Stimulated activated CD8-positive, alpha-beta memory T cell treated with anti-CD3 and anti-CD28 coated beads, Interleukin-15, amount 100 ng/mL, for 4 hours (primary cell): ENCODE results near the gene LDLRAD4.
"Not testable (repeated sequence)": the region's sequence is repeated elsewhere in the genome, so short reads cannot be mapped to it uniquely, and the experiment has no call there.

ENCODE experiments used
- DNase-seq, 2 donors: peaks; one replicate each; pipeline ENCODE4 v3.0.0-alpha.2; 2020; ENCODE audit warnings: low read depth in 2 of 2

LDLRAD4 gene

DNA sequence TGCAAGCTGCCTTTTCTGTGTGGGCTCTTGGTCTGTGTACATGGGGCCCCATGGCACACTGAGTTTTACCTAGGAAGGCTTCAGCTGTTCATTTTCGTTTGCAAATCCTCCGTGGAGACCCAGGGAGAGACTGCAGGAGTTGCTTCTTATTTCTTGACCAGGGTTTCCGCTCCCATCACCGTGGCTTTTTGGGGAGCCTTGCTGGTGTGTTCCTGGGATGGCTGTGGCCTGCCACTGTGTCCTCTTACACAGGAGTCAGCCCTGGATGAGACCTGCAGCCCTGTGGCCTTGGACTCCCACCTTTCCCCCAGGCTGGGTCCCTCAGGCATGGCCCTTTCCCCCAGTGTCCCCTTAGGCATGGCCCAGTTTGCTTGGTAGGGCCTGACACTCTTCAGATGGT, 370.8 kb downstream of the LDLRAD4 start:
- no peak for DNase-seq

DNA sequence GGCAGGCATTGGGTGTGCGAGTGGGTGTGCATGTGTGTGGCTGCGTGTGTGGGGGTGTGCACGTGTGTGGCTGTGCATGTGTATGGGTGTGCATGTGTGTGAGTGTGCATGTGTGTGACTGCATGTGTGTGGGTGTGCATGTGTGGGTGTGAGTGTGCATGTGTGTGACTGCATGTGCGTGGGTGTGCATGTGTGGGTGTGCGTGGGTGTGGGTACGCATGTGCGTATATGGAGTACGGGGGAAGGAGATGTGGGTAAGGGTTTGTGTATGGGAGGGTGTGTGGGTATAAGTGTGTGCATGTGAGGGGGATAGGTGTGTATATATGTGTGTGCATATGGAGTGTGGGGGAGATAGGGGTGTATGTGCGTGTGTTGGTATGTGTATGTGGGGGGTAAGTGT, 371.4 kb downstream of the LDLRAD4 start:
- no peak for DNase-seq

DNA sequence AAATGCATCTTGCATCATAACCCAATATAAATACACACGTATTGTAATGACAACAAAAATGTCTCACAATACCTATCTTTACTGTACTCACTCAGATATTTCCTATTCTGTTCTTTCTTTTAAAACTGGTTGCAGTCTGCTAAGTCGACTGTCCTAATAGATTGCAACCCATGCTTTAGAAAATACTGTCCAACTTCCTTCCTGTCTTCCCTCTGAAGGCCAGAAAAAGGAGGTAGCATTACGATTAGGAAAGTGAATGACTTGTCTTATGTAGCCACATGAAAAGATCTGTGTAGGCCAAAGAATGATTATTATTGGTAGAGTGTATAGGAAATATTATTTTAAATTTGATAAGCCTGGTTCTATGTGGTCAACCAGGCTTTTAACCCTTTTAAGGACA, 373.7 kb downstream of the LDLRAD4 start:
- DNase-seq, result no peak

GRCh38 chr18:13594551-13594950, 376.0 kb downstream of the LDLRAD4 start:
- no peak for DNase-seq

DNA sequence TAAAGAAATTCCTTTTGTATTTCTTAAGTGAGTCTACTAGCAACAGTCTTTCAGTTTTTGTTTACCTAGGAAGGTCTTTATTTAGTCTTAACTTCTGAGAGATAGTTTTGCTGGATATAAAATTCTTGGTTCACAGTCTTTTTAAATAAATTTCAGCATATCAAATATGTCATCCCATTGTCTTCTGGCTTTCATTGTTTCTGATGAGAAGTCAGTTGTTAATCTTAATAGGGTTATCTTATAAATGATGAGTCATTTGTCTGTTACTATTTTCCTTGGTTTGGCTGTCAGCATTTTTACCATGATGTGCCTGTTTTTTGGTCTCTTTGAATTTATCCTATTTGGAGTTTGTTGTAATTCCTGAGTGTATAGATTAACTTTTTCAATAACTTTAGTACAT, 378.5 kb downstream of the LDLRAD4 start:
- no peak for DNase-seq

DNA sequence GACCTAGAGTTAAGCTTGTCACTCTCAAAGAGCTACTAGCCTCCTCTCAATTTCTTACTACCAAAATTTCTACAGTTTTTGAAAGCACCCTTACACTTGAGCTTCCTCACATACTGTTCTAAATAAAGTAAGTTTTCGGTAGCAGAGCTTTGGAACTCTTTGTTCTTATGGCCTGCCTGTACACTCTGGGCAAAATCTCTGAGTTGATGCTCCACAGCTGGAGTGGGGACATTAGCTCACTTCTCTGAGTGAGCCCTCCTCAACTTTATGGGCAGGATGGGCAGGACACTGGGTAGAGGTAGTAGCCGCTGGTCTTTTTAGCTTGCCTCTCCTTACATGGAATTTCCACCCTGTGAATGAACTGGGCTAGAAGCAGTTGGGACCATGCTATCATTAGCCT, 380.0 kb downstream of the LDLRAD4 start:
- DNase-seq, result no peak

DNA sequence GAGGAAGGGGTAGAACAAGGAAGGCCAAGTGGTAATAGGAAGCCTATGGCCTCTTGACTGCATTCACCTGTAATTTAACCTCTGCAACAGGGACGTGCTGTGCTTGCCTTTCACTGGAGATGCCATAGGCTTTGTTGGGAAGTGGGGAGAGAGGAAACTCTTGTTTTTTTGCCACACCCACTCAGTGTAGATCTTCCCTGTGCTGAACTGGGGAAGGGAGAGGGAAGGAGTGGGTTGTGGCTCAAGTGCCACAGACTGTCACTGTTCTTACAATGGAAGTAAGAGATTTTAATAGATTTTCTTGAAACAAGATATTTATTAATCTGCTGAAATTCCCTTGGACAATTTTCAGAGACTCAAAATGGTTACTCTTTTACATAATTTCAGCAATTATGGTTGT, 380.5 kb downstream of the LDLRAD4 start:
- DNase-seq, result no peak

DNA sequence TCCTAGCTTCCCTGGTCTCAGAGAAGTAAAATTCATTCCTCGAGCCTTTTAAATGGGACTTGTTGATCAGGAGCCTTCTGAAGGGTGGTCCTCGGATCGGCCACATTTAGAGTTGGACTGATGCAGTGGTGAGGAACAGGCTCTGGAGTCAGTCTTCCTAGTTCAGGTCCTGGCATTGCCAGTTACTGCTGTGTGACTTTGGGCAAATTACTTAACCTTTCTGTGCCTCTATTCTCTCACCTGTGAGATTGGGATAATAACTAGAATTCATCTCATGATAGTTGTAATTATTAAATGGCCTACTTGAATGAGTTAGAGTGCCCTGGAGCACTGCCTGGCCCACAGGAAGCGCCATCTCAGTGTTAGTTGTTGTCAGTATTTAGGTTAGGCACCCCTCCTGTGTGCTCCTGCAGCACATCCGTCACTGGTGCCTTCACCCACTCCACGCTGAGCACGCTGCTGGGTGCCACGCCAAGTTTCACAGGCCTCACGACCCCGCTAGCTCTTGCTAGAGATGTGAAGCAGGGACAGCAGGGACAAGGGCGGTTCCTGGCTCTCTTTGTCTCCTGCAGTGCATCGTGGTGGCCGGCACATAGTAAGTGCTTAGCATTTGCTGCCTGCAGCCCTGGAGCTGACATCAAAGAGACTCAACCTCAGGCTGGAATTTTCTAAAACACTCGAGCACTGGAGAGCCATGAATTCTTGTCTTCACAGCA, 384.9 kb downstream of the LDLRAD4 start:
- no peak for DNase-seq

DNA sequence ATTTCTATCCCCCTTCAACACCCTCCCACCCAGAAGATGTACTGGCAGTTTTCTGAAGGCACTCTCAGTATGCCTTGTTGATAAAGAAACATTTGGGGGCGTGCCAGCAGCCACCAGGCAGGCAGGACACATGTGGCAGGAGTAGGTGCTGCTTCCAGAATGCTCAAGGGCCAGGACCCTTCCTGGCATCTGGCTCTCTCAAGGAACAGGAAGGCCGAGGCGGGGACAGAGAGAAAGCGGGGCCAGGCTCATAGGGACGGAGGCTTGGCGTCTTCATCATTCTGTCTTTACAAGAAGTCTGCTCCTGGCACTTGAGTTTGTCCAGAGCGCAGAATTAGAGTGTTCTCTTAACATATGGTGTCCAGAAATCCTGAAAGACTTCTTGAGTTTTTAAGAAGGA, 386.2 kb downstream of the LDLRAD4 start:
- DNase-seq, result no peak

GRCh38 chr18:13605477-13605876, 386.9 kb downstream of the LDLRAD4 start:
- DNase-seq, result no peak

GRCh38 chr18:13605901-13606300, 387.3 kb downstream of the LDLRAD4 start:
- no peak for DNase-seq

DNA sequence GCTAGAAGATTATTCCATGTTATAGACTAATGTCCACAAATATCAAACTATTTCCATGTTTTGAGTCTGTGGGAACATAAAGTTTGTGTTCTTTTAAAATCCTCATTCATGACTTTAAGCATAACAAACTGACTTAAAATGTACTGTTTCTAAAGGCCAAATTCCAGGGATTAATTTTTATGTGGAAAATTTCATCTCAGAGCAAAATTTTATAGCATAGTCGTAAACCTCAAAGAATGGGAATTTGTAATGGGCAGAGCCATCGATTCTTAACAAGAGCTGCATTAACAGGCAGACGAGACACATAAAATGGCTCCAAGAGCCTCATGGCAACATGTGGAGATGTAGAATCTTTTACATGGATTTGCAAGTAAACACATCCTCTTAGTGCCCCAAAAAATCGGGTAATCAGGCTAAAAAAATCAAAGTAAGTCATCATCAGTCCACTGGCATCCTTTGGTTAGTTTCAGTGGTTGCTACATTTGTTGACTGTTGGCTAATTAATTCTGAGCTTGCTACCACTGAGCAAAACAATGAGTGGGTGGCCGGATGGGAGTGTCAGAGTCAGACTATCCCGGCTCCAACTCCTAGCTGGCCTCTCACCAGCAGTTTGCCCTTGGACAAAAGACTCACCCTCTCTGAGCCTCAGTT, 388.2 kb downstream of the LDLRAD4 start:
- DNase-seq, result no peak

- not testable (repeated sequence) for DNase-seq
Observed at GRCh38 chr18:13608024-13608562, 389.5 kb downstream of the LDLRAD4 start.

- no peak for DNase-seq
Observed at GRCh38 chr18:13608791-13609532, 390.4 kb downstream of the LDLRAD4 start.

DNA sequence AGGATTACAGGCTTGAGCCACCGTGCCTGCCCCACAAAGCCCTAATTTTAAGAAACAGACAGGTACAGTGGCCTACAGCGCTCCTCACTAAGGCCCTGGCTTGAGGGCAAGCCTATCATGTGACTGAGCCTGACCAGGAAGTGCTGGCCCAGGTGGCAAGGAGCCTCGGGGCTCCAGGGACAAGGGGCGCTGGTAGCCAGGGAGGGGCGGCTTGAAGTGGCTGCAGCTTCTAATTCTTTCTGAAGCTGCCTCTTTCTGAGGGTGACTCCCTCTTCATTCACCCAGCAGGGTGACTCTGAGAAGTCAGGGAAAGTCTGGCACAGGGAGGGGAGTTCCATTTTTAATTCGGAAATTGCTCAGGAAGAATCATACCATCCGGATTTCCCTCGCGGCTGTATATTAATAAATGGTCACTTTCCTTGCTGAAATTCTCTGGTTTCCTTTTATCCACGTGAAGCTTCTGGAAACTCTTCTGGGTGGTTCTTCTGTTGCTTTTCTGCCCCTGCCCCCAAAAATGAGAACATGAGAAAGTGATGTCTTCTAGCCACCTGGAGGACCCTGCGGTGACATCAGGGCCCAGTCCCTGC, 392.1 kb downstream of the LDLRAD4 start:
- DNase-seq, result no peak

DNA sequence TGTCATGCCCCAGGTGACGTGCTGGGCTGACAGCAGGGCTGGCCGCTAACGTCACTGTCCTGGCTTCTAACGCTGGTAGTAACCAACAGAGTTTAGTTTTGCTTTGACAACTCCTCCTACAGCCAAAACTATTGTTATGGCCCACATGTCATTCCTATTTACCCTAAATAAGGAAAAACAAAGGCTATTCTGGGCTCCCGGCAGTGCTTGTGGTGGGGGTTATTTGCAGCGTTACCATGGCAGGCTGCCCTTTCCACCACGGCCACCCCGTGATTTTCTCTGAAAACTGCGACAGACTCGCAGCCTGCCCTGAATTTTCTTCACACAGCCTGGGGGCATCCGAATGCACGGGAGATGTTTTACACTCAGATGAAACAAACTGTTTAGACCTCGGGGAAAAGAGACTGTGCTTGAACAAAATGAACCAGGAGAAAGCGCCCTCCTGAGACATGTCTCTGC, 392.6 kb downstream of the LDLRAD4 start:
- no peak for DNase-seq

GRCh38 chr18:13611601-13612195, 393.1 kb downstream of the LDLRAD4 start:
- no peak for DNase-seq

DNA sequence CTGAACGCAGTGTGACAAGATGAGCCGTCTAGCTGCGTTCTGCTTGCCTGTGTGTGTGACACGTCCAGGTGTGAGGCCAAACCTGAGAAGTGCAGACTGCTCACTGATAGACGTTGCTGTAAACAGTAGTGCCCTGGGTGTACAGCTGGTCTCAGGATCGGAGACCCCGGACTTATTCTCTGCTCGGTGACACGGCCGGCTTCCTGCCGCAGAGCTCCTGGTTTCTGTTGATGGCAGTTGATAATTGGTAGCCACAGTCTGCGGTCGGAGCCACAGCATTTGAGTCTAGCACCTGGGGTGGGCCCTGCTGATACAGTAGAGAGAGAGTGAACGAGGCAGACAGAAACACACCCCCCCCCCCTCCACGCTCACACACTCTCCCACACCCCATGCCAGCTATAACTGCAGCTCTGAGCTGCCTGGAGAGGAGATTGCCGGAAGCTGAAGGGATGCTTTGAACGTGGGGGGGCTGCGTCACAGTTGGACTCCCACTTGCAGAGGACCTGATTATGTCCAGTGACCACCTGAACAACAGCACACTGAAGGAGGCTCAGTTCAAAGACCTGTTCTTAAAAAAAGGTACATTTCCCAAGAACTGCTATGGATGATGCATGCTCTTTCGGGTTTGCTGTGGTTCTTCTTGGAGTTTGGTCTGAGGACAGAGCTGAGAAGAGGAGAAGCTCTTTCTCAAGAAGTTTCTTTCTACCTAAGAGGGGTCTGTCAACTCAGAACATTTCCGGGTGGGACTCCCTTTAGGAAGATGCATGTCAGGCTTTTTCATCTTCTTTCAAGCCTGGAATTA, 393.8 kb downstream of the LDLRAD4 start:
- peak; percentile 54 to 59 for DNase-seq

DNA sequence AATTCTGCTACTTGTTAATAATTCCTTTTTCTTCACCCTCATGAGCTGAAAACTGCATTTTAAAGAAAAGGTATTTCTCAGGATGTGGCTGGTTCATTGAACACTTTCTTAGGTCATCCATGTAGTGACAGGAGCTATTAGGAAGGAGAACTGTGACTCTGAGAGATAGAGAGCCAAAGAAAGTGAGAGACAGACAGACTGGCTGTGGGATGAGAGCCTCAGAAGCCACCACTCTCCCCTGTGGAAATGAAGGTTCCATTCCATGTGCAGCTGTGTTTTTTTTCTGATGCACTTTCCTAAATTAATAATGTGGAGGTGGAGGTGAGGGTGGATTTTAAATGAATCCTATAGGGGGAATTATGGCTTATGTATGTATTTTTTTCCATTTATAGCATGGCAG, 394.5 kb downstream of the LDLRAD4 start:
- DNase-seq, result no peak

DNA sequence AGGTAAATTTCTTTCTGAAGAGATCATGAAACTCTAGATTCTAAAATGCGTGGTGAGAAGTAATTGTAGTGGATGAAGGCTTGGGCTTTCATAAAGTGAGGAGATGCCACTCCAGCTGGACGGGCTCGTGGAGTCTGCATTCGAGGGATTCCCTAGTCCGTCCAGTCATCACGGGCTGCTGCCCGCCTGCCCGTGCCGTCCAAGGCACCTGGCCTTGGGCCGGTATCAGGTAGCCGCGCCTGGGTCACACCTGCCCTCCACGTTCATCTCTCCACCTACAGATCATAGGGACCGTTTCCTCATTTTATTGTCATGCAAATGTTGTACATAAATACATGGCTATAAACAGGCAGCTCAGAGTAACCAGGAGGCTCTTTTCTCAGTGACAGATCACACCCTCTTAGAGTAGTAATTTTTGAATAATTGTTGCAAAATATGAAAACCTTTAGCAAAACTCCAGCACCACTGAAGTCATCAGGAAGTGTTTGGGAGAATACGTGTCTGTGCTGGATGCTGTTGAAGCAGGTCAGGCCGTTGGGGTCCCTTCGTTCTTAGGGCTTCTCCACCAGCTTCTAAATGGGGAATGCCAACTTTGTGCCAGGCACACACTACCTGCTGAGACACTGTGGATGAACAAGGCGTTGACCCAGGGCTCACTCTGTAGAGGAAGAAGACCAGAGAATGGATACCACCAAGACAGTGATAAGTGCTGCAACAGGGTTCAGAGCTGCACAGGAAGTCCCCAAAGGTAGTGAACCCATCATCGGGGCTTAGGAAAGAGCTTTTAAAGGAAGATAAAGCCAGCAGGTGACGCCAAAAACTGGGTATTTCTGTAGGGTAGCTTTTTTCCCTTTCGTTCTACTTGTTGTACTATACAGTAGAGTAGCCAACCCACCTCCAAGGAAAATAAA, 395.3 kb downstream of the LDLRAD4 start:
- no peak for DNase-seq
